ENCODE measurements around the gene CPED1.

DNA sequence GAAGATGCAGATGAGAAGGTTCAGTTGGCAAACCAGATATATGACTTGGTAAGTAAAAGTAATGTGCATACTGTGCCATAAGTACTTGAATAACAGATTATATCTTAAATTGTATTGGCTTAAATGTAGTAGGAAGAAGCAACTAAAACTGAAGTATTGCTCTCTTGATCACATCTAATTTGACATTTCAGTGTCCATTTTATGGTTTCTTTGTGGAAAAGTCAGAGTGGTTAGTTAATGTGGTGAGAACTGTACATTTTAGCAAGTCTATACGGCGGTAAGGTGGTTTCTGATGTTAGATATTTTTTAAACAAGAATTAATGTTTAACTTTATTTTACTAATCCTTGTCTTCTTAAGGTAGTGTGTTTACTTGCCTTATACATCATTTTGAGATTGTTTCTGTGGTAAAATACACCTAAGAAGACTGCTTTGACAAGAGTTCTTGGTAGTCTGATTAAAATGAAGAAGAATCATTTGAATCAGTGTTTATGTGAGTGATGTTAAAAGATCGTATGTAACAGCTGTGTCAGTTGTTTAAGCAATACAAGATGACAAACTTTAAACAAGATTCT, 32.8 kb upstream of the CPED1 start:
- TF ChIP-seq CTCF (IDR thresholded peaks at IDR 0.05) (no peak), POLR2A (IDR thresholded peaks at IDR 0.05) (no peak), POLR2AphosphoS5 (IDR thresholded peaks at IDR 0.05; ENCODE audit: insufficient read depth in 1 of 2, low read depth in 1 of 2) (no peak)

All from vagina (tissue), 2 donors.